CD4-positive, alpha-beta T cell treated with Interleukin-15 for 1 hour (primary cell): ENCODE data around the gene SQSTM1.
"Not testable (repeated sequence)": the region's sequence is repeated elsewhere in the genome, so short reads cannot be mapped to it uniquely, and the experiment has no call there.

ENCODE experiments used
- DNase-seq: peaks from one replicate; pipeline ENCODE4 v3.0.0-alpha.2; 2020

The SQSTM1 gene

GRCh38 chr5:179820483-179821297 is at the start of gene SQSTM1:
Gene SQSTM1 (plus strand): TSS chr5:179820905. CDS start chr5:179820937, 32 bp downstream.
- peak; percentile 85 for DNase-seq

- DNase-seq = no peak
These were observed 49.3 kb upstream of the SQSTM1 start for GRCh38 chr5:179771311-179771895.

GRCh38 chr5:179772351-179772750 is 48.4 kb upstream of the SQSTM1 start:
- DNase-seq = no peak

DNA sequence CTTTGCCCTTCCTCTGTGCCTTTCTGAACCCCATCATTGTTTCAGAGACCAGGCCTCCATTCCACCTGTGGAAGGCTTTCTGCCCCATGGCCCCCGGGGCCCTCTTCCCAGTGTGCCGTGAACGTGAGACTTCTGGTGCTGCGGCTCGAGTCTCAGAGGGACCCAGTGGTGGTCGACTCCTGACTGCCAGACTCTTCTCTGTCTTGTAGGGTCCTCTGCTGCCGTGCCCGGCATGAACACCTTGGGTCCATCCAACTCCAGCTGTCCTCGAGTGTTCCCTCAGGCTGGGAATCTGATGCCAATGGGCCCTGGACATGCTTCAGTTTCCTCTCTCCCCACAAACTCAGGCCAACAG is 47.0 kb upstream of the SQSTM1 start:
- DNase-seq = no peak

- DNase-seq = no peak
These were observed 46.3 kb upstream of the SQSTM1 start for GRCh38 chr5:179774442-179774841.

DNA sequence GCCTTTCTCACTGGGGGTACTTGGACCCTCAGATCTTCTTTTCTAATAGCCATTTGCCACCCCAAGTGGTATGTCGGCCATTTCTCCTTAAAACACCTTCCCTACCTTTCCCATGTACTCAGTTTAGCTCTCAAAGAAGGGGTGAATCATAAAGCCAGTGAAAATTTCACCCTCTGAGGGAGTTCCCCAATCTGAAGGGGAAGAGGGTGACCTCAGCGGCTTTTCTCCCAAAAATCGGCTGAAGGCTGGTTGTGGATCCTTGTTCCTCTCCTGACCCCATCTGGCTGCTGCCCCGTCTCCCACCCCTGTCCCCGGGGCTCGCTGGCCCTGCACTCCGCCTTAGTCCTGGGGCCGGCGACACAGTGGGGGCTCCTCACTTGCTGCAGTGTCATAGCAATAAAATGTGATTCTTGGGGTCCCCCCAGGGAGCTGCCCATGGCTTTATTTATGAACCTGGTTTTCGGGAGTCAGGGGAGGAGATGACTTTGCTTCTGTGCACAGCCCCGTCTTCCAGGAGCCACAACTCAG is 44.2 kb upstream of the SQSTM1 start:
- no peak for DNase-seq

DNA sequence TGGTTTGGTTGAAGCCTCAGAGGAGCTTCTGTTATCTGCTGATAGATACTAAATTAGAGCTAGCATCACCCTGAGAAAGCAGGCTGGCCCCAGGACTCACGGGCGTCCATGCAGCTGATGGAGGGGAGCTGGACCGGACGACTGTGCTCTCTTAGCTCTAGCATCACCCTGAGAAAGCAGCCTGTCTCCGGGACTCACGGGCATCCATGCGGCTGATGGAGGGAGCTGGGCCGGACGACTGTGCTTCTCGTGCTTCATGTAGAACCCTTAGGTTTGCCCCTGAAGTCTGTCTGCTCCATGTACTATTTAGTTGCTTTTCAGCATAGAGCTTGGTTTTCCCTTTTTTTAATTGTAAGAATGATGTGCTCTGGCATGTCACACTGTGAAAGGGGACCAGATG is 43.2 kb upstream of the SQSTM1 start:
- no peak for DNase-seq

DNA sequence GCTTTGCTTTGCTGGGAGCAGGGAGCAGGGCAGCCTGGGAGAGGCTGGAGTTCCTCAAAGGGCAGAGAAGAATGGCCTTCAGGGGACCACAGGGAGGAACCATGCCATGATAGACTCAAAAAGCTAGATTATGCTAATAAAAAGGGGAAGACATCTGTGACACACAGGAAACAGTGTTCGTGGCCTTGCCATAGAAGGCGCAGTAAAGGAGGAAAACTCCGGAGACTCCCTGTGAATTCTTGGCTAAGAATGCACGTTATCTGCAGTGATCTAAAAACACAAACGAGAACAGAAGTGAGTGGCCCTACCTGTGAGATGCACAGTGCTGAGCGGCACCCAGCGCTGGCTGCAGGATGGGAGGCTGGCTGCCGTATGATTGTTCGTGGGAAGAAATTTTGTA is 42.8 kb upstream of the SQSTM1 start:
- no peak for DNase-seq

- DNase-seq = no peak
These were observed 42.1 kb upstream of the SQSTM1 start for GRCh38 chr5:179778591-179778990.

DNA sequence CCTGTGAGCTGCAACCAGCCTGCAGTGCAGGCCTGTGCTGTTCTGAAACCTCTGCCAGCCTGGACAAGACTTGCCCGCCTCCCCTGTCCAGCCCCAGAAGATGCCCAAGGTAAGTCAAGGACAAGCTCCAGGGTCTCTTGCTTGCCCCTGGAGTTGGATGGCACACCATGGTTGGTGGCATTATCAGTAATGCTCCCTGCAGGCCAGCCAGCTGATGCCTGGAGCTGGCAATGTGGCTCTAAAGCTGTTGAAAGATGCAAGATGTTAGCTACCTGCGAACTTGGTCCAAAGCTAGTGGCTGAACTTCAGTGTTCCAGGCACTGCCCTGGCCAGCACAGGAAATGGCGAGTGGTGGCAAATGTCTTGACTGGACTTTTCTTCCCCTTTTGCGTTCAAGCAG is 40.9 kb upstream of the SQSTM1 start:
- peak; percentile 9 for DNase-seq

- DNase-seq = peak; percentile 14
These were observed 40.3 kb upstream of the SQSTM1 start for GRCh38 chr5:179780362-179780761.

DNA sequence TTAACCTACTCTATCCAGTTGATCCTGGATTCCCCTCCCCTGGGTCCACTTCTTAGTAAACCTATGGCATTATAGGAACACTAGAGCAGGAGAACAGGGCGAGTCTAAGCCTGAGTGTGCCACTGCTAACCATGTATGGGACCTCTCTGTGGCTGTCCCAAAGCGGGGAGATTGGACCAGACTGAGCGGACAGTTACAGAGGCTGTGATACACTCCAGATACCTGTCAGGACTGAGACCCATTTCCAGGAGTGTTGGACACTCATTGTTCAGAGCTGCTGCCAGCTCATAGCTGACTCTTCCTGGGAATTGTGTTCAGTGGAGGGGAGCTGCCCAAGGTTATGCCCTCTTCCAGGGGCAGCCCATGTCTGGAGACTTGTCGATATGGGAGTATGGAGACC is 38.9 kb upstream of the SQSTM1 start:
- peak; percentile 11 for DNase-seq

GRCh38 chr5:179783128-179783527 is 37.6 kb upstream of the SQSTM1 start:
- DNase-seq = no peak

DNA sequence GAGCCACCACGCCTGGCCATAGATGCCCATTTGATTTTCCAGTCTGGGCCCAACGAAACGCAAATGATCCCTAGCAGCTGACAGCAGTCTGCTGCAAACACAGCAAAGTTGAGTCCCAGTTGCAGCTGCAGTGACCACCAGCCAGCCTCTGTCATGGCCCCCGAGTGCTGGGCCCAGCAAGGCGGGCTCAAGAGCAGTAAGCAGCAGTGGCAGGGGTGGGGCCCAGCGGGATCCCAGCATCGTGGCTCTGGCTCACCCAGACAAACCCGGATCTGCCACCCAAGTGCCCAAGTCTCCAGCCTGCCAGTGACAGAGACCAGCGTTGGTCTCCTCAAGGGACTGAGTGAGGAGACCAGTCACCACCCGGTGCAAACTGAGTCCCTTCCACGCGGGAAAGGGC is 33.8 kb upstream of the SQSTM1 start:
- DNase-seq = peak; percentile 10

DNA sequence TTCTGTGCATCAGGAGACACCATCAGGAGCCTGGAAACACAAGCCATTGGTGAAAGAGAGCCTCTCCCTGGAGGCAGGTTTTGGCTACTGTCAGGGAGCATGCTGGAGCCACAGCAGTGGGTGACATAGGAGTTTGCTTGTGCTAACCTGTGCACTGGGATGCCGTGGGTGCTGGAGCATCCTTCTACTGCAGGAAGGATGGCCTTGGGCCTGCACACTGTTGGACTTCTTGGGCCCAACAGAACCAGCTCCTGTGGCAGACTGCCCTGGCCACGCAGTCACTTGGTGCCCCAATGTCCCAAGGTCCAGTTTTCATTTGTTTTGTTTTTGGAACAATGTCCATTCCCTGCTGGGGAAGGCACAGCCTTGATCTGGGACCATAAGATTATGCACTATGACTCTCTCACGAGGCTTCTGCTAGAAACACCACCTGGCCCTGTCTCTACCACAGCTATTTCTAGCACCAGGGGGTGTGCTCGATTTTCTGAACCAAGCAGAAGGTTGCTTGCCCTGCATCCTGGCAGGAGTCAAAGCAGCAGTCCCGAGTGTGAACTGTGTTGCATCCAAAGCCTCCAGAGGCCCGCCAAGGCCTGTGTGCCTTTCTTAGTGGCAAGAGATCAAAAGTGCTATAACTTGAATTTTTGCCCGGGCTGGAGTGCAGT is 32.4 kb upstream of the SQSTM1 start:
- DNase-seq = peak; percentile 4

DNA sequence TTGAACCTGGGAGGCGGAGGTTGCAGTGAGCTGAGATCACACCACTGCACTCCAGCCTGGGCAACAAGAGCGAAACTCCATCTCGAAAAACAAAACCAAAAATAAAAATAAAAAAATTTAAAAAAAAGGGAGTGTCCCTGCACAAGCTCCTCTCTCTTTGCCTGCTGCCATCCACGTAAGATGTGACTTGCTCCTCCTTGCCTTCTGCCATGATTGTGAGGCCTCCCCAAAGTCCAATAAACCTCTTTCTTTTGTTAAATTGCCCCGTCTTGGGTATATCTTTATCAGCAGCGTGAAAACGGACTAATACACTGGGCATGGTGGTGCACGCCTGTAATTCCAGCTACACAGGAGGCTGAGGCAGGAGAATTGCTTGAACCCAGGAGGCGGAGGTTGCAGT is 31.4 kb upstream of the SQSTM1 start:
- not testable (repeated sequence) for DNase-seq

GRCh38 chr5:179791881-179792611 is 28.7 kb upstream of the SQSTM1 start:
- peak; percentile 17 for DNase-seq

DNA sequence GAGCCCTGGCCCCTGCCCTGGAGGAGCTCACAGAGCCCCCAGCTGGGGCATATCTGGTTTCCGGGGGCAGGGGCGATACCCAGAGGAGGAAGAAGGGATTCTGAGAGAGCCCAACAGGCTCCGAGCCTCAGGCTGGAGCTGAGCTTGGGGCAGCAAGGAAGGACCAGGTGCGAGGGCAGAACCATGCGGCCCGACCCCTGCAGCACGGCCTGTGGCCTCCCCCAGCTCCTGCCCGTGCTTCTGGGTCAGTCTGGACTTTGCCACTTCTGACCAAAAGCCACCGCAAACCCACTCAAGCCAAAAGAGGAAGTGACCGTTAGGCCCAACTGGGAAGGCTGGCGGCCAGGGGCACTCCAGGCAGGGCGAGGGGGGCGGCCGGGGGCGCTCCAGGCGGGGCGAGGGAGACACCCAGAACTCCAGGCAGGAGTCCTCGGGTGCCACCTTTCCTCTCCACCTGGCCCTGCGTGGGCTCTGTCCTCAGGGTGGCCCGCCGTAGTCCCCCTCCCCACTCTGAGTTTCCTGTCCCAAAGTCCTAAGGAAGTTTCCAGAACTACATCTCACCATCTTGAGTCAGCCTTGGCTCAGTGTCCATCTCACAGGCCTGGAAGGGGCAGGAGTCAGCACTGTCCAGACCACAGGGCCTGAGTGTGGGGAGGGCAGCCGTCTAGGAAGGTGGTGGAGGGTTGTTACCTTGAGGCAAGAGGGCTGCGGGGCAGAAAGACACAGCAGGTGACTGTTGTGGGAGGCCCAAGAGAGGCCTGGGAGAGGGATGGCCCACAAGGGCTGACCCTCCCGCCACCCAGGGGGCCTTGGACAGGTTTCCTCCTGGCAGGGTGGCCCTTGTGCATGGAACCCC is 27.9 kb upstream of the SQSTM1 start:
- DNase-seq = peak; percentile 19

DNA sequence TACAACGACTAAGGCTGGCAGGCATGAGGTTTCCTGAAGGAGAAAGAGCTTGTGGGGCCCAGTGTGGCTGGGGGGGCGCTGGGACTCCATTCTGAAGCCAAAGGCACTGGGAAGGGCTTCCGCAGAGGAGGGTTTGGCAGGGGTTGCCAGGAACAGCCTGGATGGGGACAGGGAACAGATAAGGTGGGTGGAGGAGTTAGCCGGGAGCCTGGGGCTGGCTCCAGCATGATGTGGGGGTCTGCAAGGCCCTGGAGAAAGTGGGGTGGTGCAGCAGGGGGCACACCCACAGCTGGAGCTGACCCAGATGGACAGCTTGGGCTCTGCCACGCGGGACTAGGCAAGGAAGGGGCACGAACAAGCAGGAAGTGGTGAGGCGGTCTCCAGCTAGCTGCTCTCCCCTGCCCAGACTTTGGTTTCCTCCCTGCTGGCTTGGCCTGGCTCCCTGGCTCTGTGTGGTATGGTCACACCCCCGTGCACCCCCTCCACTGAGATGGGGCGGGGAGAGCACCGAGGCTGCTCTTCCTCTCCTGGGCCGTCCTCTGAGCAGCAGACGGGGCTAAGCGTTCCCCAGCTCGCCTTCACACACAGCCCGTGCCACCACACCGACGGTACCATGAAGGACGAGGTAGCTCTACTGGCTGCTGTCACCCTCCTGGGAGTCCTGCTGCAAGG is 27.1 kb upstream of the SQSTM1 start, which contains the start of gene LTC4S:
TSS of gene LTC4S (plus strand) at position 519 of the 672 bp plus-strand sequence. CDS start at position 614, 95 bp downstream.
- peak; percentile 68 for DNase-seq

DNA sequence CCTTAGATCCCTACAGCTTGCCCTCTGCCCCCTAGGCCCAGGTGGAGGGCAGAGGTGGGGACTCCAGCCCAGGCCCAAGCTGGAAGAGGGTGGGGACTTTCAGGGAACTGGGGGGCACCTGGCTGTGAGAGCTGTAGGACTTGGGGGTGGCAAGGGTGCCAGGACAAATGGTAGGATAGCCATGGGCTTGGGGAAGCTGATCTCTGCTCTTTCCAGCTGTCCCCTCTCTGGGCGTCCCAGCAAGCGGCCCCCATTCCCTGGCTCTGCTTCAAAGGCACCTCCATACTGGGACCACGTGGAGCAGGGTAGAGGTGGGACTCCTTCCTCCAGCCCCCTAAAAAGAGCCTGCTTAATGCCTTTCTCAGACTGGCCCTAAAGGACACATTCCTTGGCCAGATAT is 26.5 kb upstream of the SQSTM1 start:
- DNase-seq = peak; percentile 9

DNA sequence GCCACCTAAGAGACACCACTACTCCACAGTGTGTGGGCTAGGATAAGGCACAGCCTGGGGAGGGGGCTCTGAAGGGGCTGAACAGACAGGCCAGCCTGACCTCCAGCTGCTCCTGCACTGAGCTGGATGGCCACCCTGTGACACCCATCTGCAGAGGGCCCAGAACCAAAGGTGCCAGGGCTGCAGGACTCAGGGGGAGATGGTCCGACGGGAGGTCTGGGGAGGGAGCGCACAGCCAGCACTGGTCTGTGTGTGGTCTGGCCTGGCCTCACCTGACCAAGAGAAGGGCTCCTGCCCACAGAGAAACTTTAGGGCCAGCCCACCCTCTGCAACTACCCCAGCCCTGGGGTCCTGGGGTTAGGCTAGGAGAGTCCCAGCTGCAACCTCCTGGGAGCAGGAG is 26.1 kb upstream of the SQSTM1 start:
- peak; percentile 11 for DNase-seq
